NCI-H1092 treated with DMSO at 0.1 percent for 48 hours (cell line): ENCODE data around the gene ANP32A.

Source experiments
- DNase-seq: peaks from one replicate; lab custom pipeline; 2025; lab: John Stamatoyannopoulos, UW

Gene ANP32A

DNA sequence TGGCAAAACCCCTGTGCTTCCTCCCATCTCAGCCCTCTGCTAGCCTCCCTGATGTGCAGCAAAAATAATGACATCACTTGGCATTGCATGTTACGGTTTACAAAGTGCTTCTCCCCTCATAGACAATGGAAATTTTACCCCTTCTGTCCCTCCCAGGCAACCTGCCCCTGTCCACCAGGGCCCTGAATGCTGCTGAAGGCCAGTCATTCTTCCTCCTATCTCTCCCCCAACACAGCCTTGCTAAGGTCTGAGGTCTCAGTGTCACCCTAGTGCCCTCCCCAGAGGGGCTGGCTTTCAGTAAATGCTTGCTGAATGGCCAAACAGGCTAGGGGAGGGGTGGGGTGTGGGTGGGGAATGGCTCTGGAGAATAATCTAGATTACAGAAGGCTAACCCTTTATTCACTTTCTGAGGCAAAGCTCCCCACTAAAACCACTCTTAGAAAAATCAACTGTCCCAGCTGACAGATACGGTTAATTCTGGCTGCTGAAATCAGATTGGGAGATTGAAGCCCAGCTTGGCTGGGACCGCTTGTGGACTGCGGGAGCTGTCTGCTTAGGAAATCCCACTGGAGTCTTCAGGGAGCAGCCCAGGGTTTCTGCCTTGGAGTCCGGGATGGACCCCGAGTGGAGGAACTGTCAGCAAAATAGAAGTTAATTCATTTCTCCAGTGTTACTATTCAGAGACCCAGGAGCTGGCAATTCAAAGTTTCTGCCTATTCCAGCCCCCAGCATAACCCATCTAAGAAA lies 22.9 kb downstream of the ANP32A start:
- no peak for DNase-seq

DNA sequence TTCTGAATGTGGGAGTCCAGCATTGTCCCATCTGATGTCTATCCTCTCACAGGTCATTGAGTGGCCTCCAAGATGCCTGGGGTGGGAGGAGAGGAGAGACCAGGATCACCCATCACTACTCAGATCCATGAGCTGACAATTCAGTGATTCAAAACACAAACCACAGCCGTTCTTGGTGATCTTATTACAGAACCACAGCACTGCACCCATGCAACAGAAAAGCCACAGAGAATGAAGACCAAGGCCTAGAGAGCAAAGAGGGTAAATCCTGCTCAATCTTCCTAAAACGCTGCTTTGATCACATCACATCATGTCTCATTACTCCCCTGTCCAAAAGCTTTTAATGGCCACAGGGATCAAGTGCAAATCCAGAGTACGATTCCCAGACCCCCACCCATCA lies 23.5 kb downstream of the ANP32A start:
- no peak for DNase-seq

DNA sequence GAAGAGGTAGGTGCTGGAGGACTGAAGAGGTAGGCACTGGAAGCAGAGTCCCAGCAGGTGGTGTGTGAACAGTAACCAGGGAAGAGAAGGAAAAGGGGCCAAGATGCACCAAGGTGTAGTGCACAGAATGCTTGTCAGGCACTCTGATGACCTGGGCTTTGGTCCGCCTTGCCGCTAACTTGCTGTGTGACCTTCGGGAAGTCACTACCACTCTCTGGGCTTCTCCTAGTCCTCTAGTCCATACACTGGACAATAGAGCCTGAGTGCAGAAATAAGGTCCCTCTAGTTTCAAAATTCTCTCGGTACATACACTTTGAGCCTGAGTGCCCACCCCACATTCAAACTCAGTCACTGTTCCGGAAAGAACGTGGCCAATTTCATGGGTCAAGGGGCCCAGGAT lies 24.1 kb downstream of the ANP32A start:
- no peak for DNase-seq

DNA sequence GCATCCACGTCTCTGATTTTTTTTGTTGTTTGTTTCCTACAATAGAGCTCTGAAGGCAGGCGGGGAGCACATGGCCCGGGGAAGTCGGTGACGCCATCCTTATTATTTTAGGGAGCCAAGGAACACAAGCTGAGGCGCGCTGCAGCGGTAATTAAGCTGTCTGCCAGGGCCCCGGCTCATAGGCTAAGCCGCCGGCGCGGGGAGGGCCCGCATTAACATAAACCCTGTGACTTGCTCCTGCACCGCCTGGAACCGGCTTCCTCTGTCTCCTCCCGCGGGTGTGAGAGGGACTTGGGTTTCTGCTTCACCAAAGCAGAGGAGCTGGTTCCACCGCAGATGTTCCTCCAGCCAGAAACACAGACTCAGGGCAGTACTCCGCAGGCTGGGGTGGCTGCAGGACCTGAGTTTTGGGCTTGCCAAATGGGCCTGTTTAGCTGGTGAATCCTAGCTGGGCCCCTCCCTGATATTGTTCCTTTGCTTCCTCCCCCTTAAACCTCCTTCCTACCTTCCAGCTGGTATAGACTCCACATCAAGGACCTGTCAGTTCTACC lies 25.3 kb downstream of the ANP32A start:
- no peak for DNase-seq

DNA sequence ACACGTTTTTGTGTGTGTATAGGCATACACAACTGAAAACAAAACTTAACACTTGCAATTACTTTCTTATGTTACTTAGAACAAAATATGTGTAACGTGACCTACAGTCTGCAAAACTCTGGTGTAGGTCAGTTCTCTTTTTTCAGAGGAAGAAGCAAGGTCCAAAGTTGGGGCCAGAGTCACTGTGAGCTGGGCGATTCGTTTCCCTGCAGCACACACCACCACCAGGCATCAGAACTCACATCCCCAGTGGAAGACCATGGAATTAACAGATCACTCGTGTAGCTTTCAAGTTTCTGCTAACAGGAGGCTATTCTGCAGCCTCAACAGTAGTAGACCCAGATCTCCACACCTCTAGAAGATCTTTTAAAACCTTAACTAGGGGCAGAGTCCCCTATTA lies 25.8 kb downstream of the ANP32A start:
- no peak for DNase-seq

DNA sequence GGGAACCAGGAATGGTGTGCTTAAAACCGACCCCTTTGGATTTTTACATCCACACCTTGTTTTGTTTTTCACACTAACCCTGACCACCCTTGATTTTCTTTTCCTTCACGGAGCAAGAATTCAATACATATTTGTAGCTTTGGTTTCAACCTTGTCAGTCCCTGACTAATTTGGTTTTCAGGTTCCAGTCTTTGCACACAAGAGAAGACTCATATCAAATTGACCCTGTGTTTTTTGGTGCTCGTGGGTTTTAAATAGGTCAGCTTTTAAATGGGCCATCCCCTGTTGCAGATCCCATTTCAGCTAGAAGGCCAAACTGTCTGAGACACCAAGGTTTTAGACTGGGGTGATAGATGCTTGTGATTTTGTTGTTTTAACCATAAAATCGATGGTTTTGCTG lies 26.4 kb downstream of the ANP32A start:
- no peak for DNase-seq

DNA sequence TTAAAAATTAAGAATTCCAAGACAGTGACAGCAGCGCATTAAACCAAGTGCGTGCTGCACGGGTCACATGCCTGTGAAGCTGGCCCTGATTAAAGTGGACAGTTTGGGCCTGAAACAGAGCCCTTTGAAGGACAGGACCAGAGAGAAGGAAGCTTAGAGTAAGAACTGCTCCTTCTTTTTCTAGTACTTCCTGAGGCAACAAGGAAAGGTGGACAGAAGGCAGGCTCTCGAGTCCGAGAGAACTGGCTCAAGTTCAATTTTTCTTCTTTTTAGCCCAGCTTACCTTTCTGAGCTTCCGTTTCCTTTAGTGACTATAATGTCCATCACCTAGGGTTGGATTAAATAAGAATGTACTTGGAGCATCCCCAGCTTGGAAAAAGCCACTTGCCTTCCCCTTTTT lies 26.9 kb downstream of the ANP32A start:
- no peak for DNase-seq

DNA sequence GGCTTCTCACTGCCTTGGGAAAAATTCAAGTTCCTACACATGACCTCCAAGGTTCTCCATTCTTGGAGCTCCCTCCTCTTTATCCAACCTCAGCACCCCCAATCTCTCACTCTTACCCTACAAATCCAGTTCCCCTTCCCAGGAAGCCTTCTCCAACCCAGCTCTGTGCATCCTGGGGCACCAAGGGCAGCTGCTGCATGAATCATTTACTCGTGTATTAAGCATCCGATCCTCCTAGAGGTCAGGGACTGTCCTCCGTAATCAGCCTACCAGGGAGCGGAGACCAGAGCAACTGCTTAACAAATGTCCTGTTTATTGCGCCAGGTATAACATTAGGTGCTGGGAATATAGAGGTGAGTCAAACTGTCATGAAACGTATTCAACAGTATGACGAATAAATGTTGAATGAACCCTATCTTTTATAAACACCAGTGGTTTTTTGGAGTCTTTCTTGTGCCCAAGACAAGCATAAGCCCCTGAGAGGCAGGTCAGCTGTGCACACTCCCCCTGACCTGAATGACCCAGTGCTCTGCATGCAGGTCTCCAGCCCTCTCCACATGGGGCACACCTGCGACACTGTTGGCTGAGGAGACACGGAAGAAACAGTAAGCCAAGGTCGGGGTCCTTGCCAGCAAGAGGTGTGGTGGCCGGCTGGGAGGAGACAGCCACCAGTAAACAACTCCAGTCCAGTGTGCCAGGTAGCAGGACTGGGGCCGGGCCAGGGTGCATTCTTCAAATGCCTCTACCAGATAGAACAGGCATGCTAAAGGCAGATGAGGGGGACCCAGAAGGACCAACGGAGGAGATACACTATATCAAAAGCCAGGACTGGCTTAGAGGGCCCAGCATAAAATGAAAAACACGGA lies 27.6 kb downstream of the ANP32A start:
- no peak for DNase-seq

DNA sequence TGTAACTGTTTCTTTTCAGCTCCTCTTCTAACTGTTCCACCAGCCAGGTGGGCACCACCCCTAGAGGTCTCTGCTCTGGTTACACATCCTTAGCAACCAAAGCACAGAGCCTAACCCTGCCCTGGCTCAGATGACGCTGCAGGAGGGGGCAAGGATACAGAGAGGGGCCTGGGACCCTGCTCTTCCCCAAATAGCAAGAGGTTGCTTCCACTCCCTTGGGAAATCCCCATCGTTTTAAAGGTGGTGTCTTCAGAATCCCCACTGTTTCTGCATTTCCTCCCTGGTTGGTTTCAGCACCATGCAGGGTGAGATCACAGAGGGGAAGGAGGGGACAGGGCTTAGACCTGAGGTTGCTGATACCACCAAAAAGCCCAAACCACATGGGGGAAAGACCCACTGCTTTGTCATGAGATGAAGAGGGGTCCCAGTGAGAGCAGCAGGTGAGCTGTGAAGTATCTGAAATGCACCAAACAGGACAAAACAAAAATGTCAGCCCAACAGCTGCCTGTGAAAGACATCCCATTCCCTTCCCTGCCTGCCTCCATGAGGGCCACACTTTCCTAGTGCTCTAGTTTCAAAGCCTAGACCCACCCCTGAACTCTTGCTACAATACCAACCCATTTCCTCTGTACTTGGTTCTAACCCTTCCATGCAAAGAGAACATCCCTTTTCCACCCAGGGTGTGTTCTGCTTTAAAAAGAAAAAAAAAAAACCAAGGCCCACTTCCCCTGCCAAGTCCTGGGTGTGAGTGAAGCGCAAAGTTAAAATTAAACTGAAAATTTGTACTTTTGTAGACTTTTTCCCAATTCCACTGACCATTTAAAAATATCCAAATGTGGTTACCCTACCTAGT lies 29.0 kb downstream of the ANP32A start:
- DNase-seq = no peak

DNA sequence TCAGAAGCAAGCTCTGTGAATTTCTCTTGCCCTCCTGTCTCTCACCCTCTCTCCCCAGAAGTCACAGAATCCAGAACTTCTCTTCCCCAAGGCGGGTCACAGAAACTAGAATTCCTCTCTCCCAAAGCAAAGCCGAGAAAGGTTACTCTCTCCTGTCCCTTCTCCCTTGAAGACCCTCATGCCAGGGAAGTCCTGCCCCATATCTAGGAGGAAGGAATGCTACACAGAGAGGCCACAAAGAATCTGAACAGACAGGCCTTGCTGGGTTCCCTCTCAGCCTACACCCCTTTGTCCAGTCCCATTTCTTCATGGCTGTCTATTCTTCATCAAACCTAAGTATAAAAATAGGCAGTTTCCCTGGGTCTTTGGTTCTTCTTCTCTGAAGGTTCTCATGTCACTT lies 29.8 kb downstream of the ANP32A start:
- no peak for DNase-seq

DNA sequence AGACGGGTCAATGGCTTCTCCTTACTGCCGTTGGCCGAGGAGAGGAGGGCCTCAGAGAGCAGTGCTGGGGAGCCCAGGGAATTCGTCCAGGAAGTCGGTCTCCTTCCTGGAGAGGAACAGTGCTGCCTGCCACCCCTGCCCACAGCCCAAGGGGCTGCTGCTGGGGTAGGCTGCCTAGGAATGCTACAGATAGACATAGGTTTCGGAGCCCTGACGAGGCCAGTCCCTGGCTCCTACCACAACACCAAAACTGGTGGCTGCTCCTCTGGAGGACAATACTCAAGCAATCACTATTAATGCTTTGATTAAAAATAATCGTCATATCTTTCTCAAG lies 30.5 kb downstream of the ANP32A start:
- DNase-seq = no peak

DNA sequence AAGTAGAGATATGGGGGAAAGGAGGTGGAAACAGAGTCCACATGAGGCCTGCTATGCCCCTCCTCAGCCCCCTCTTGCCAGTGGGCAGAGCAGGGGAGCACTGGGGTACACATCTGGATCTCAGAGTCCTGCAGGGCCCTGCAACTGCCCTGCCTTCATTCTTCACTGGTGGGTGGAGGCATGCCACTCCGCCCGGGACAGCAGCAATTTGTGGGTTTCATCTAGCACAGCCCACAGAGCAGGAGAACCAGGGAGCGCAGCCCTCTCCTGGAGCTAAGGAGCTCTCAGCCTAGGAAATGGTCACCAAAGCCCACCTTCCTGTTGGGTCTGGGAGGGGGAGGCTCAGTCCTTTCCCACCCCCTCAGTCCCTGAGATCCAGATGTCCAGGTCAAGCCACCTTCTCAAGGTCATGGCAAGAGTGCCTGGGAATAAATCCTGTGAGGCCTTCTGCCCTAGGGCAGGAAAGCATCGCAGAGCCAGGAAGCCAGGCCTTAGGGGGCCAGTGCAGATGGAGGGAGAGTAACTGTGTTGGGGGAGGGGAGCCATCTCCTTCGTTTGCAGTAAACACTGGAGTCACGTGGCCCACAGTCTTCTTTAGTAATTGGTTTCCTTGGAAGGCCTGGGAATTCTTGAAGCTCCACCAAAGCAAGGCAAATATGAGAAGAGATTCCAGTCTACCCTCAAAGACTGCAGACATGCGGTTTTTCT lies 31.0 kb downstream of the ANP32A start:
- DNase-seq = no peak

DNA sequence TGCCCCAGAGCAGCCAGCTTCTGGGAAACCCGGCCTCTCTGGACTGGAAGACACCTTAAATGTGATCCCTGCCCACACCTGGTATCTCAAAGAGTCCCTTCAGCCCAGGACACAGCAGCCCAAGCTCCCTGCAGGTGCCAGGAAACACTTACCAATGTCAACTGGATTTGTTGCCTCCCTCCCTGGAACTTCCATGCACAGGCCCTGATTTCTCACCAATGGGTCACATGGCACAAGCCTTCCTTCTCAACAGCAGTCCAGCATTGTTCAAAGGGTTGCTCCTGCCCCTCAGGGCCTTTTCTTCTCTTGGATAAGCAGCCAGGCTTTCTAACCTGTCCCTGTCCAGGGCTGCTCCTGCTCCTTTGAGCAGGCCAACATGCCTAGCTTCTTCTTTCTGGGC lies 31.6 kb downstream of the ANP32A start:
- no peak for DNase-seq

DNA sequence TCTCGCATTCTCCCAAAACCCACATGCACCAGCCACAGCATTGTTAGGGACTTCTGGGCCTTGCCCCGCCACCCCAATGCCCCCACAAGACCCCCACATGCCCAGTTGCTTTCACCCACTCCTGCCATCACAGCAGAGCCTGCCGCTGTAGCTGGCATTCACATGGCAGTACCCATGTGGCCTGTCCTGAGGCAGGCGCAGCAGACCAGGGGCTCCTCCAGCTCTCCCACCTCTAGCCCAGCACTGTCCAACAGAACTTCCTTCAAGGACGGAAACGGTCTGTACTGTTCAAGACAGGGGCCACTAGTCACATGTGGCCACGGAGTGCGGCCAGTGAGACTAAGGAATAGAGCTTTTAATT lies 32.5 kb downstream of the ANP32A start:
- DNase-seq = no peak

DNA sequence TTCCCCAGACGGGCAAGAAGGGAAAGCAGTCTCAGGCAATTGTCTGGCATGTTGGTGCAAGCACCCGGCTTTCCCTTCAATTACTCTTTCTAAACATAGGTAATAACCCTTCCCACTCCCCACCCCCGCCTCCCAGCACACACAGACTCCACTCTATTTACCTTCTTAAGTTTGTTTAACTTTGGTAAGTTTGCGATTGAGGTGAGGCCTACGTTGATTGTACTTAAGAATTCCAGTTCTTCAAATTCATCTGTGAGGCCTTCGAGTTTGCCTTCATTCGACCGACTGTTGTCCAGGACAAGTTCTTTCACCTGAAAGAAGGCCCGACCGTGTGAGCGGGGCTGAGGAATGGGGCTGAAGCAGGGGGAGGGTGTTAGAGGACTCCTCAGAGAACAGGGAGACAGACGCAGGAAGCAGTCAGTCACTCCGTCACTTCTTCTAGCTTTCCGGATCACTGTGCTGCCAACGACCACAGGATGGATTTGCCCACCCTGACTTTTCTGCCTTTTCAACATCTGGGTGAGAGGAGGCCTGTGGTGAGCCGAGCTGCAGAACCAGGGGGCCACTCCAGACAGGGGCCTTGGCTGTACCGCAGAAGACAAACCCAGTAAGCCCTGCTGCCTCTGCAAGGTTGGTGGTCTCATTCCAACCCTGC lies 33.0 kb downstream of the ANP32A start:
- no peak for DNase-seq

DNA sequence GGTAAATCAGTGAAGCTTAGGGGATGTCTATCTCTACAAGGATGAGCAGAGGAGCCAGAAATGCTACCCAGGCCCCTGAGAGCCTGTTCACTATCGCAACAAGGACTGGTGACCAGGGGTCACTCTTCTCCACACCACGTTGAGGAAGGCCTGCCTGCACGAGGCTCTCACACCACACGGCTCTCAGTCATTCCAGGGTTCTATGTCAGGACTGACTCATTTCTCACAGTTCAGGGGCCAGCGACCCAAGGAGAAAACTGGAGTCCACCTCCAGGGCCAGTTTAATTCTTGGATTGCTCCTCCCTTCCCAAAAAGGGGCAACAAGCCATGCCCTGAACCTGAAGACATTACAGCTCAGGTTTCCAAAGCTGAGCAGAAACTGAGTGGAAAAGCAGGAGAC lies 33.9 kb downstream of the ANP32A start:
- no peak for DNase-seq

DNA sequence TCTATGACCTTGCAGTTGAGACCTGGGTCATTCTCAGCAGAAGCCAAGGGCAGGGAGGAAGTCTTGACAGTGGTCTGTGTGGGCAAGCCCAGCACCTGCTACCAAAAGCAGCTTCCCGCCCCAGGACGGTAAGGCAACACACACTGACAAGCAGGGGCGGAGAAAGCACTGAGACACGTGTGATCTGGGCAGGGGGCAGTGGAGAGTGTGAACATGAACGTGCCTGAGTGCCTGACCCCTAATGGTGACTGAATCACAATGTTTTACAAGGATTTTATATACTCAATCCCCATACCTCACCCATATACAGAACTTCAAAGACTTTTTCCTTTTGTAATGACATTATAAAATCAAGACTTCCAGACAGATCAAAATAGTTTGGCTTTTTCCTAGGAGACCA lies 35.2 kb downstream of the ANP32A start:
- DNase-seq = no peak

DNA sequence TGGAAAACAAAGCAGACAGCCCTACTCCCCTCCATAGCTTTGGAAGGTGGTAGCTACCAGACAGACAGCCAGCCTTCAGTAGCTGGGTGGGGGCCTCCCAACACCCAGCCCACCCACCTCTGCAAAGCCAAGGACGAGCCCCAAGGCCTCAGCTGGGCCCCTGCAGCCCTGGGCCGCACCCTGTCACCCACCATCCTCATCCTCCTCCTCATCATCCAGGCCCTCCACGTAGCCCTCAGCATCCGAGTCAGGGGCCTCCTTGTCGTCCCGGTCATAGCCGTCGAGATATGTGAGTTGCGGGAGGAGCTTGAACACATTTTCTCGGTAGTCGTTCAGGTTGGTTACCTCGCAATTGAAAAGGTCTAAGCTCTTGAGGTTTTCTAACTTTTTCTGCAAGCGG lies 36.5 kb downstream of the ANP32A start:
- DNase-seq = no peak

DNA sequence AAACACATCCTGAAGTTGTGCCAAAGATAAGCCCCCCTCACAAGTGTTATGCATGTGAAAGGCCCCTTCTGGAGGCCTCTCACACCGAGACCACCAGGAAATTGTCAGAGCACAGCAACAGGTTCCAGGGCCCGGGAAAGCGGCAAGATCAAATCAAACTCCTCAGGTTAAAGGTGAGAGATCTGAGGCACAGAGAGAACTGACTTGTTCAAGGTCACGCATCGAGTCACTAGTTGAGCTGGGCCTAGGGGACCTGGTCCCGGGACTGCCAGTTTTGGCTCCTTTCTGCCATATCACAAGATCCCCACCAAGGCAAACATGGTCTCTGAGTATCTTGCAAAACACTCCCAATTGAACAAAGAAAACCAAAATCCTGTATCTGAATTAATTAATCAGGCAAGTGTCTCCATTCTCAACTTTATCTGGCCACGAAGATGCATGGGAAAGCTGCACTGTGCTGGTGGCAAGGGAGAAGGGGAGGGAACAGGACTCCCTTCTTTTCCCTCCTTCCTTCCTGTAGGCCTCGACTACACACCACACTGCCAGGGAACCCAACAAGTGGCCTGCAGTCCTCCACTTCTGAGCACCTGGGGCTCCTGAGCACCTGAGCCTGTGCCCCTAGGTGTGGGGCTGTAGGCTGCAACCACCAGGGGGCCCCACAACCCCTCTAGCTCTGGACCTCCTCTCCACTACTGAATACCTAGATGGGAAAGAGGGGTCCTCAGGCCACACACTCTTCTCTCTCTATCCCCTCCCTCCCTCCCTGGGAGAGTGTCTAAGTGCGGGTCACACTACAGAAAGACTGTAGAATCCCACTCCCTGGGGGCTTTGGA lies 37.3 kb downstream of the ANP32A start:
- no peak for DNase-seq

DNA sequence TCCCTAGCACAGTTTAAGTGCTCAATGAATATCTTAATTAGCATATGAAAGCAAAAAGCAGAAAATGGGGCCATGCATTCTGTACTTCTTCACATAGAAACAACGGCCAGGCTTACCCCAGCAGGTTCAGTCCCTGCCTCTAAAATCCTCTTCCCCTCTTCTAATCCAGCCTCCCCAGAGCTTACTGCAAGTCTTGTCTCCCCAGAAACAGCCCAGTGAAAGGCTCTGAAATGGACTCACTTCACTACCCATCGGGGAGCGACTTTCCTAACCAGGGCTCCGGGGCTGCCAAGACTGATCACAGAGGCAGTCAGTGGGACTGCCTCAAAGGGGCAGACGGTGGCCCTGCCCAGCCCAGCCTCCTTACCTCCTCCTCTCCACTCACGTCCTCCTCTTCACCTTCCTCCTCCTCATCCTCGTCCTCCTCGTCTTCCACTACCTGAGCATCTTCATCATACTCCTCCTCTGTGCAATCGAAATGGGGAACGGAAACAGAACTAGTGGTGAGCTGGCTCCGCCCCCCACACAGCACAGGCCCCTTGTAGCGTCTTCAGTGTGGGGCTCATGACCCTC lies 38.0 kb downstream of the ANP32A start:
- DNase-seq = no peak
